ENCODE measurements around the gene RTP5. TPM values are rescaled to one million over a fixed set of nuclear protein-coding genes. Genes with fewer than 3 reads are reported as not detected.
"Not testable (repeated sequence)": the region's sequence is repeated elsewhere in the genome, so short reads cannot be mapped to it uniquely, and the experiment has no call there.

RTP5 gene
- total RNA-seq, 1 donor from 2014 or later = not detected

GRCh38 chr2:241906826-241907570, 37.5 kb downstream of the RTP5 start:
- Mint-ChIP-seq H3K27ac (ENCODE audit: unreplicated experiment) (no peak overlapping the region), H3K4me1 (ENCODE audit: low read depth, unreplicated experiment) (no peaks in the 10 kb centered on the region), H3K4me3 (ENCODE audit: unreplicated experiment) (no peak overlapping the region), H3K9me3 (ENCODE audit: unreplicated experiment) (peaks cover 4% of the 10 kb centered on the region), H3K36me3 (ENCODE audit: unreplicated experiment) (peaks cover 14% of the 10 kb centered on the region), H3K27me3 (ENCODE audit: unreplicated experiment) (no peaks in the 10 kb centered on the region)
- no peak for DNase-seq
- no peak for TF ChIP-seq CTCF (IDR thresholded peaks at IDR 0.05; ENCODE audit: partially characterized antibody, unreplicated experiment)

- not testable (repeated sequence) for H3K9me3 Mint-ChIP-seq (ENCODE audit: unreplicated experiment); H3K27ac Mint-ChIP-seq (ENCODE audit: unreplicated experiment); H3K4me1 Mint-ChIP-seq (ENCODE audit: low read depth, unreplicated experiment); H3K27me3 Mint-ChIP-seq (ENCODE audit: unreplicated experiment); H3K4me3 Mint-ChIP-seq (ENCODE audit: unreplicated experiment); DNase-seq
- peaks cover 17% of the 10 kb centered on the region for H3K36me3 Mint-ChIP-seq (ENCODE audit: unreplicated experiment)
Observed at GRCh38 chr2:241907831-241908230, 38.3 kb downstream of the RTP5 start.

GRCh38 chr2:241908686-241909420, 39.3 kb downstream of the RTP5 start:
- DNase-seq = no peak
- peaks cover 23% of the 10 kb centered on the region for H3K36me3 Mint-ChIP-seq (ENCODE audit: unreplicated experiment)
- no peaks in the 10 kb centered on the region for H3K27me3 Mint-ChIP-seq (ENCODE audit: unreplicated experiment)
- peaks cover 7% of the 10 kb centered on the region for H3K9me3 Mint-ChIP-seq (ENCODE audit: unreplicated experiment)
- no peak for TF ChIP-seq CTCF (IDR thresholded peaks at IDR 0.05; ENCODE audit: partially characterized antibody, unreplicated experiment)
- no peak overlapping the region for H3K27ac Mint-ChIP-seq (ENCODE audit: unreplicated experiment)
- H3K4me1 Mint-ChIP-seq (ENCODE audit: low read depth, unreplicated experiment) = no peaks in the 10 kb centered on the region
- H3K4me3 Mint-ChIP-seq (ENCODE audit: unreplicated experiment) = no peak overlapping the region

- H3K27ac Mint-ChIP-seq (ENCODE audit: unreplicated experiment) = no peak overlapping the region
- H3K36me3 Mint-ChIP-seq (ENCODE audit: unreplicated experiment) = peaks cover 26% of the 10 kb centered on the region
- H3K4me1 Mint-ChIP-seq (ENCODE audit: low read depth, unreplicated experiment) = no peaks in the 10 kb centered on the region
- no peak for TF ChIP-seq CTCF (IDR thresholded peaks at IDR 0.05; ENCODE audit: partially characterized antibody, unreplicated experiment)
- no peak for DNase-seq
- no peak overlapping the region for H3K4me3 Mint-ChIP-seq (ENCODE audit: unreplicated experiment)
- H3K9me3 Mint-ChIP-seq (ENCODE audit: unreplicated experiment) = peaks cover 6% of the 10 kb centered on the region
- H3K27me3 Mint-ChIP-seq (ENCODE audit: unreplicated experiment) = peaks cover 2% of the 10 kb centered on the region
Observed at GRCh38 chr2:241909769-241910168, 40.2 kb downstream of the RTP5 start.

- no peaks in the 10 kb centered on the region for H3K4me1 Mint-ChIP-seq (ENCODE audit: low read depth, unreplicated experiment)
- peaks cover 26% of the 10 kb centered on the region for H3K36me3 Mint-ChIP-seq (ENCODE audit: unreplicated experiment)
- no peak overlapping the region for H3K27ac Mint-ChIP-seq (ENCODE audit: unreplicated experiment)
- TF ChIP-seq CTCF (IDR thresholded peaks at IDR 0.05; ENCODE audit: partially characterized antibody, unreplicated experiment) = no peak
- peaks cover 6% of the 10 kb centered on the region for H3K9me3 Mint-ChIP-seq (ENCODE audit: unreplicated experiment)
- peaks cover 2% of the 10 kb centered on the region for H3K27me3 Mint-ChIP-seq (ENCODE audit: unreplicated experiment)
- no peak for DNase-seq
- no peak overlapping the region for H3K4me3 Mint-ChIP-seq (ENCODE audit: unreplicated experiment)
Observed at GRCh38 chr2:241910604-241911520, 41.3 kb downstream of the RTP5 start.

Measured in glutamatergic neuron (in vitro differentiated cells).